ENCODE measurements around the gene SLC25A3.

DNA sequence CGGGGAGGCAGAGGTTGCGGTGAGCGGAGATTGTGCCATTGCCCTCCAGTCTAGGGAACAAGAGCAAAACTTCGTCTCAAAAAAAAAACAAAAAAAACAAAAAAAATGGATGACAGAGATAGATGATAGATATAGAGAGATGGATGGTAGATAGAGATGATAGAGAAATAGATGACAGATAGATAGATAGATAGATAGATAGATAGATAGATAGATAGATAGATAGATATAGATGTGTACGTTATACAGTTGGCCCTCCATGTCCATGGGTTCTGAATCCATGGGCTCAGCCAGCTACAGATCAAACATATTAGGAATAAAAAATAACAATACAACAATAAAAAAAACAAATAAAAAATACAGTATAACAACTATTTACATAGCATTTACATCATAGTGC is 12.8 kb upstream of the SLC25A3 start:
- TF ChIP-seq POLR2A (IDR thresholded peaks at IDR 0.05; ENCODE audit: low read depth, low read length) (no peak), SPI1 (IDR thresholded peaks at IDR 0.05; ENCODE audit: low read depth, low read length) (no peak), POLR2AphosphoS5 (IDR thresholded peaks at IDR 0.05; ENCODE audit: low read depth, low read length) (no peak), TAF1 (IDR thresholded peaks at IDR 0.05; ENCODE audit: low read depth, low read length) (no peak), PAX5 (IDR thresholded peaks at IDR 0.05; ENCODE audit: insufficient read depth, low read length, severe bottlenecking) (no peak), POU2F2 (IDR thresholded peaks at IDR 0.05; ENCODE audit: low read depth, low read length) (no peak)

Measured in GM12891 (cell line).